GM21737 (cell line): ENCODE data around the gene ATP2C2.
"Not testable (repeated sequence)": the region's sequence is repeated elsewhere in the genome, so short reads cannot be mapped to it uniquely, and the experiment has no call there.

ENCODE experiments used
- ATAC-seq: cut with Tn5 transposase; IDR thresholded peaks from one replicate; pipeline ENCODE4 v1.9.1; 2021; ENCODE audit warnings: mild to moderate bottlenecking, moderate library complexity; ENCODE audit not compliant: unreplicated experiment

The ATP2C2 gene

GRCh38 chr16:84391151-84392030, 23.1 kb downstream of the ATP2C2 start:
- no peak for ATAC-seq

GRCh38 chr16:84392031-84392360, 23.7 kb downstream of the ATP2C2 start:
- ATAC-seq = no peak

GRCh38 chr16:84396082-84396481, 27.7 kb downstream of the ATP2C2 start:
- ATAC-seq = not testable (repeated sequence)

- no peak for ATAC-seq
Observed at GRCh38 chr16:84396537-84397008, 28.2 kb downstream of the ATP2C2 start.

- ATAC-seq = no peak
Observed at GRCh38 chr16:84397090-84397489, 28.8 kb downstream of the ATP2C2 start.

- no peak for ATAC-seq
Observed at GRCh38 chr16:84398701-84399100, 30.4 kb downstream of the ATP2C2 start.

GRCh38 chr16:84399912-84400311, 31.6 kb downstream of the ATP2C2 start:
- ATAC-seq = not testable (repeated sequence)

- not testable (repeated sequence) for ATAC-seq
Observed at GRCh38 chr16:84403435-84403834, 35.1 kb downstream of the ATP2C2 start.

- no peak for ATAC-seq
Observed at GRCh38 chr16:84404324-84404723, 36.0 kb downstream of the ATP2C2 start.

- ATAC-seq = no peak
Observed at GRCh38 chr16:84404936-84405639, 36.8 kb downstream of the ATP2C2 start.

- ATAC-seq = no peak
Observed at GRCh38 chr16:84406006-84406963, 37.9 kb downstream of the ATP2C2 start.

GRCh38 chr16:84407588-84408313, 39.4 kb downstream of the ATP2C2 start:
- ATAC-seq = no peak

- no peak for ATAC-seq
Observed at GRCh38 chr16:84408314-84408690, 40.0 kb downstream of the ATP2C2 start.

- no peak for ATAC-seq
Observed at GRCh38 chr16:84408856-84409255, 40.5 kb downstream of the ATP2C2 start.

- ATAC-seq = no peak
Observed at GRCh38 chr16:84410361-84411138, 42.2 kb downstream of the ATP2C2 start.

GRCh38 chr16:84411768-84412167, 43.4 kb downstream of the ATP2C2 start:
- ATAC-seq = no peak

- ATAC-seq = no peak
Observed at GRCh38 chr16:84412262-84412661, 43.9 kb downstream of the ATP2C2 start.

GRCh38 chr16:84413244-84414004, 45.1 kb downstream of the ATP2C2 start:
- ATAC-seq = no peak

GRCh38 chr16:84414789-84415326, 46.5 kb downstream of the ATP2C2 start:
- ATAC-seq = no peak
